Stimulated activated CD4-positive, alpha-beta T cell treated with anti-CD3 and anti-CD28 coated beads, Interleukin-15, amount 100 ng/mL, for 48 hours (primary cell): ENCODE measurements around the gene CFAP46.

Experiments
- DNase-seq, 2 donors: peaks; one replicate each; pipeline ENCODE4 v3.0.0-alpha.2; 2020; ENCODE audit warnings: low read depth in 2 of 2

Gene CFAP46

GRCh38 chr10:132881186-132881920 is 61.0 kb downstream of the CFAP46 start:
- no peak for DNase-seq

GRCh38 chr10:132880128-132880981 is 62.0 kb downstream of the CFAP46 start:
- no peak for DNase-seq

- DNase-seq: no peak
Observed at GRCh38 chr10:132879408-132880127, 62.8 kb downstream of the CFAP46 start.

DNA sequence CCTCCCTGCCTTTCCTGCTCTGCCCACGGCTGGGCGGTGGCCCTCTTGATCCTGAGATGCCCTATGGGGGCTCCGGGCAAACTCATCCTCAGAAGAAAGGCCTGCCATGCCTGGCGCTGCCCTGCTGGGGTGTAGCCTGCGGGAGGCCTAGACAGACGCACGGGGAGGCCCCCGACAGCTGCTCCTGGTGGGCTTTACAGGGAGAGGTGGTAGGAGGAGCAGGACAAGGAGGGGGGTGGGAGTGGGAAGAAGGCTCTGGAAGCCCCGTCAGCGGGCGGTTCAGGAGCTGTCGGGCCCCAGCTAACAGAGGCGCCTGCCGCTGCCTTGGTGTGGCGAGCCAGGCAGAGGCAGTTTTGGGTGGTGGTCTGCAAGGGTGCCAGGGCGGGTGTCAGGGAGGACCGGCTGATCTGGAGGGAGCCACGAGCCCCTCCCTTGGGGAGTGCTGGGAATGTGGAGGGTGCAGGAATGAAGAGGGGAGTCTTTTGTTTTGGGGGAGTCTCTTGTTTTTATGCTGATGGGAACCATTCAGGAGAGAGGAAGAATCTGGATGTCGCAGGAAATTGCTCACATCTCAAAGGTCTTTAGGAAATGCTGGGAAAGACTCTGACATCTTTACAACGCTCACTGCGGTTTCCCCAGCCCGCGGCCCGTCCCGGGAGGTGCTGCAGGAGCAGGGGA is 63.5 kb downstream of the CFAP46 start:
- no peak for DNase-seq

GRCh38 chr10:132878091-132878729 is 64.2 kb downstream of the CFAP46 start:
- no peak for DNase-seq

GRCh38 chr10:132877473-132877872 is 64.9 kb downstream of the CFAP46 start:
- no peak for DNase-seq

DNA sequence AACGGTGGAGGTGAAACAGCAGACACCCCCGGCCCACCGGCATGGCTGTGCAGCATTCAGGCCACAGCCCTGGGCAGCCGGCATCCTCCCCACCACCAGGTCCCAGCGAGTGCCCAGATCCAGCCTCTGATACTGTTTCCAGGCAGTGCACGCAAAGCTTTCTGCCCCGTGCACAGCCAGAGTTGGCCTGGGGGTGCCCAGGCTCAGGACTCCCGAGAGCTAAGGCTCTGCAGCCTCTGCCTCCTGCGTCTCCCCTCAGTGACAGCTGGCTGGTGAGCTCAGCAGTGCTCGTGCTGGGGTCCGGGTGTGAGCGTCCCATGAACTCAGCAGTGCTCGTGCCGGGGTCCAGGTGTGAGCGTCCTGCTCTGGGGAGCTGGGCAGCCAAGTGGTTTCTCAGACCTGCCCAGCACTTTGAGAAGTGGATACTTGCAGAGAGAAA is 65.4 kb downstream of the CFAP46 start:
- no peak for DNase-seq

GRCh38 chr10:132876131-132876860 is 66.1 kb downstream of the CFAP46 start:
- DNase-seq: no peak

GRCh38 chr10:132875435-132875834 is 66.9 kb downstream of the CFAP46 start:
- DNase-seq: no peak

DNA sequence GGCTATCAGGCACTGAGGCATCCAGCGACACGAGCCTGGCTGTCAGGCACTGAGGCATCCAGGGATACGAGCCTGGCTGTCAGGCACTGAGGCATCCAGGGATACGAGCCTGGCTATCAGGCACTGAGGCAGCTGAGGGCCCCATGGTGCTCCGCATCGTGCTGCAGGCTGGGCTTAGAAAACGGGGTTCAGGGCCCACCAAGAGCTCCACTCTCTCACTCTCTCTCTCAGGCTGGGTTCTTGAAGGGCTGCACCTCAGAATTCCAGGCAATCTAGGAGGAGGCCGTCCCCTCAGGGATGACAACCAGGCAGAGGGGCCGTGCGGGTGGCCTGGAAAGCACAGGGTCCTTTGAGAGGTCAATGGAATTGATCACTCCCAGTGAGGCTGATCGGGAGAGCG is 69.0 kb downstream of the CFAP46 start:
- no peak for DNase-seq

GRCh38 chr10:132872658-132873057 is 69.7 kb downstream of the CFAP46 start:
- DNase-seq: no peak

- no peak for DNase-seq
Observed at GRCh38 chr10:132870426-132870825, 71.9 kb downstream of the CFAP46 start.

DNA sequence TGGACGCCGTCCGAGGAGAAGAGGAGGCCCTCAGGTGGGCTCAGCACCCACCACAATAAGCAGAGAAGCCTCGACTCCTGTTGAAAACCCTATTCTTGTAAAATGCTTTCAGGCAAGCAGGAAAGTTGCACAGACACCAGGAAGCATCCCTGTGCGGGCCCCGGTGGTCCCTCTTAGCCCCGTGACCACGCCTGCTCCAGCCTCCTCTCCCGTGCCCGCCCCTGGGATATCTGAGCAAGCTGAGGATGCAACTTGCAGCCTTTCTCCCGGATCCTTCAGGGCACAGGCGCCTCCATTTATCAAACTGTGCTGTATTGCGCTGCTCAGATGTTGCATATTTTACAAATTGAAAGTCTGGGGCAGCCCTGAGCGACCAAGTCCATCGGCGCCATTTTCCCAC is 72.7 kb downstream of the CFAP46 start:
- no peak for DNase-seq

DNA sequence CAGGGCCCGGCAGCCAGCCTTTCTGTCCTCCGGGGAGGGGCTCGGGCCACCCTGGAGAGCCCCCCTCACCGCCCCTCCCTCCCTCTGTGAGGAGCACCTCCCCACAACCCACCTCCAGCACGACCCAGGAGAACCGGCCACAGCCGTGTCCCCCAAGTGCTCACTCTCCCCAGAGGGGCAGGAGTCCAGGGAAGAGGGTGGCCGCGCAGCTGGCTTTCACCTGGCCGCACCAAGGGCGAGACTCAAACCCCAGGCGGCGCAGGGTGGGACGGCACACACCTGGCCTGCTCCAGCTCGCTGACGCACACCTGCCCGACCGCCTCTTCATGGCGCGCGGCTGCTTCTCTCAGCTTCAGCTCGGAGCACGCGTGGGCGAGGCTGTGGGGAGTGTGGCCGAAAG is 73.4 kb downstream of the CFAP46 start:
- no peak for DNase-seq

- DNase-seq: no peak
Observed at GRCh38 chr10:132867801-132868644, 74.3 kb downstream of the CFAP46 start.

DNA sequence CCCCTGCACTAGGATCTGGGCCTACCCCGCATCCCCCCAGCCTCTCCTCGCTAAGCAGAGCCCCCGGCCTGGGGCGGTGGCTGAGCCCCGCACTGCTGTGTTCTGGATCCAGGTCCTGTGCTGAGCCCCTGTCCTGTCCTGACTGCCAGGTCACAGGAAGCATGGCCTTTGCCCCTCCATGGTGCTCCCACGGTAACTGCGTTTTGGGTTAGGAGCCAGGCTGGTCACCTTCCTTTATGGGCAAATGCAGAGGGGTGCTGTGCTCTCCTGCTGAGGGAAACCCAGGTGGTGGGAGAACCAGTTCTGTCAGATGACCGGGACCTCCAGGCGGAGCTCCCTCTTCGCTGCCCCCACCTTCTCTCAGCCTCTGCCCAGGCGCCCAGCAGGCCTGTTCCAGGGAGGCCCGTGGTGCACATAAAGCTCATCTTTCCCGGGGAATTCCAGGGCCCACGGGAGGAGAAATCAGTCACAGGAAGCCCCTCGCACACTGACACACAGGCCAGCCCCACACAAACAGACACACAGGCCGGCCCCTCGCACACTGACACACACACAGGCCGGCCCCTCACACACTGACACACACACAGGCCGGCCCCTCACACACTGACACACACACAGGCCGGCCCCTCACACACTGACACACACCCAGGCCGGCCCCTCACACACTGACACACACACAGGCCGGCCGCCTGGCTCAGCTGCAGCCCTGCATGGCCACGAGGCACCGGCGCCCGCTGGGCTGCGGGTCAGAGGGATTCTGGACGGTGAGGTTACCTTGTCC is 75.6 kb downstream of the CFAP46 start:
- DNase-seq: no peak

- DNase-seq: no peak
Observed at GRCh38 chr10:132865851-132866600, 76.3 kb downstream of the CFAP46 start.

GRCh38 chr10:132865171-132865631 is 77.2 kb downstream of the CFAP46 start:
- DNase-seq: no peak
